ENCODE data around the gene RASL10B.

RASL10B gene

DNA sequence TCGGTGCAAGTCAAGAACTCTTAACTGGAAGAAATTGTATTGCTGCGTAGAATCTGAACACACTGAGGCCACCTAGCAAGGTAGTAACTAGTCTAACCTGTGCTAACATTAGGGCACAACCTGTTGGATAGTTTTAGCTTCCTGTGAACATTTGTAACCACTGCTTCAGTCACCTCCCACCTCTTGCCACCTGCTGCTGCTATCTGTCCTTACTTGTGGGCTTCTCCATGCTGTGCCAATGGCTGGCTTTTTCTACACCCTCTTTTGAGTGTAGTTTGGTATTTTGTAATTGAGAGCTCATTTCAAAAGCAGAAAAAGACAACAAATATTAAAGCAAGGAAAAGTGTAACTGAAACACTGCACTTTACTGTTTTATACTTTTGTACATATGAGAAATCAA, 7.7 kb upstream of the RASL10B start:
- no peak for DNase-seq

DNA sequence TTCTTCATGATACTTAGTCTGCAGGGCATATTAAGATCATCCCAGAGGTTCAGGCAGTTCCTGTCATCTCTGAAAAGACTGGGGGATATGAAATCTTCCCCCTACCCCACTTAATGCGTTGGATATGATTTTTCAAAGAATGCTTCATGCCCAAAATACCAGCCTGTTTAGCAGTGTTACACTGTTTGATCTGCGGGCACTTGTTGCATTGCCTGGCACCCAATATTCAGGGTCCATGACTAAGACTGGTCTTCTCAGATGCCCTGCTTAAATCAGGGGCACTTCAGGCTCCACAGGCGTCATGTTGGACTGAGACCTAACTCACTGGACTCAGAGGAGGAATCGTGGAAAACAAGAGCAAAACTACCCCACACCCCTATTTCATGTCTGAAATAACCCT, 6.4 kb upstream of the RASL10B start:
- no peak for DNase-seq

DNA sequence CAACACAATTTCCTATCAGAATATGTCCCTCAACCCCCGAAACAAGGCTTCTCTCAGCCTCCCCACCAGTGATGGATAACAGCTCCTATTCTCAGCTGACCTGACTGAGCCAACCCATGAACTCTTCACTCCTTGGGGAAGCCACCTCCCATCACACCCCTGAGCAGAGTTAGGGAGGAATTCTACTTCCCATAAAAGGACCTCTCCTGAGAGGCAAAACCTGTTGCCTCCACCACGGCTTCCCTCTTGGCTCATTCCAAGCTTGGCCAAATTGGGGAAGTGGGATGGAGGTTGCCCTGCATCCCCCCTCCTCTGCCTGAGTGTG, 5.7 kb upstream of the RASL10B start:
- DNase-seq, result no peak

DNA sequence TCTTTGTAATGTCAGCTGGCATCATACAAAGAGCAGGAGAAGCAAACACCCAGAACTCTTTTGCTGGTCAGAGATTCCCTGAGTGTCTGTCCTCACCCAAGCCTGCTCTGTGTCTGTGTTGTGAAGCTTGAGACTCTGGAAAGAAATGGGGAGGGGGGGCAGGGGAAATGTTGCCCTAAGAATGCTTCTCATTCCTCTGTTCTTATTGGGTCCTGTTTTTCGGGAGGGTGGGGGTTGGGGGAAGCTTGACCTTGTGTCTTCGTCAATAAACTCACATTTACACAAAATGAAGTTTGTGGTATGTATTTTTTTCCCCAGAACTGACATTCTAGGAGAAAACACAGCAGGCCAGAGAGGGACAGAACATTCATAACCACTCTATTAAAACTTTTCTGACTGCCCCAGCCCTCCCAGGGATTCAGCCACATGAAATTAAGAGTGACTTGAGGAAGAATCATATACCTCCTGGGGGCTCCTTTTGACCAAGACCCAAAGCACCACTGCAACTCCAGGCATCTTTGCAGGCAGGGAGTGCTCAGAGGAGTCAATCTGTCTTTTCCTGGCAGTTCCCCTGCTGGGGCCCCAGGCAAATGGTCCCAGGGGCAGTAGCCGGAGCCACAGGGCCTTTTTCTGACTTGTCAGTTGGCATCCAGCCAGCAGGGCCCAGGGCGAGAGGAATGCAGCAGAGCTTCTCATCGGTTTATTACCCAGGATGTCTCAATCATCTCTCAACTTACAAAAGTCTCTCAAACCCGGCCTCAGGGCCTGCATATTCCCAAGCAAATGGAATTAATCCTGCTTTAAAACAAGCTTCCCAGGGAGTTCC, 5.1 kb upstream of the RASL10B start:
- no peak for DNase-seq

DNA sequence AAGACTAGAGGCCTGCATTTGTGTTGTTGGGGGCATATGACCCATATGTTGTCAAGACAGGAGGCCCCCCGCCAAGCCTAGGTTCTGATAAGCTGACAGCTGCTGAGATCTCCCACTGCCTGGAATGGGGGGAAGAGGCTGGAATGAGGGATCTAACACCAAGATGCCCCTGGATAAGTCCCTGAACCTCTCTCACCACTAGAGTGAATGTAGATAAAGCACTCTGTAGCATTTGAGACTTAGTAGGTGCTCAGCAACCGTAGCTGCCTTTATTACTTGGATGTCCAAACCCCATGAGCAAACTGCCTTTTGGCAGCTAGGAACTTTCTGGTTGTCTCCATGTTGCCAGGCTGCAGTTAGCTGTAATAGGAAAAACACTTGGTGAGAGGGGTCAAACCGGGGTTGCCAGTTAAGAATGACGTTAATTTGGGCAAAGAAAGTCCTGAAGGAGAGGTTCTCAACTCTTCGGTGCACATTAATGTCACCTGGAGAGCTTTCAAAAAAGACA, 4.4 kb upstream of the RASL10B start:
- no peak for DNase-seq

DNA sequence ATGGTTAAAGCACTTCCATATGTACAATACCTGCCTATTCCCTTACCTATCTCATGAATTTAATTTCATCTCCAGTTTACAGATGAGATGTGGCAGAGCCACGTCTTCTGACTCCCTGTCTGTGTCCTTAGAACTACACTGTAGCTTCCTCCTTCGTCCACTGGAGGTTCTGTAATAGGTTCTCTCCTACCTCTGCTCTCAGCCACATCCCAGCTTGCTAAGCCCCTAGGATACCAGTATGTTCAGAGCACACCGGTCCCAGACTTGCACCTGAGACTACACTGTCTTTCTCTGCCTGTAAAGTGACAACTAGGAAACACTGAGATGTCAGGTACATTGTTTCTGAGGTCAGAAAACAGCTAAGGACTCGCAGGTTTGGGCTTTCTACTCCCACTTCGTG, 3.8 kb upstream of the RASL10B start:
- no peak for DNase-seq

DNA sequence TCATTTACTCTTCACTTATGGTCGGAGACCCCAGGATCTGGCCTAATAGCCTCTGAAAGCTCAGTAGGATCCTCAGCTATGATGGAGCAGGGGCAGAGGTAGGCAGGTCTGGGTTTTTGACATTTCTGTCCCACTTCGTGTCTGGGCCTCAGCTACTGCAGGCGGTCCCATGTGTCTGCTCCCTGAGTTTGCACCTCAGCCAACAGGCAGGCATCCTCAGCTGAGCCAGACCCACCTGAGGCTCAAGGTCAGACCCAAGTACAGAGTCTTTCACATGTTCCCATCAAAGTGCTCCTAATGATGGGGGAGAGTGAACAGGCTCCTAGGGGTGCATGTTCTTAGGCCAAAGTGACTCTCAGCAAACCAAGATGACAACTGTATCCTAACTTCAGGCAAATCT, 2.9 kb upstream of the RASL10B start:
- no peak for DNase-seq

DNA sequence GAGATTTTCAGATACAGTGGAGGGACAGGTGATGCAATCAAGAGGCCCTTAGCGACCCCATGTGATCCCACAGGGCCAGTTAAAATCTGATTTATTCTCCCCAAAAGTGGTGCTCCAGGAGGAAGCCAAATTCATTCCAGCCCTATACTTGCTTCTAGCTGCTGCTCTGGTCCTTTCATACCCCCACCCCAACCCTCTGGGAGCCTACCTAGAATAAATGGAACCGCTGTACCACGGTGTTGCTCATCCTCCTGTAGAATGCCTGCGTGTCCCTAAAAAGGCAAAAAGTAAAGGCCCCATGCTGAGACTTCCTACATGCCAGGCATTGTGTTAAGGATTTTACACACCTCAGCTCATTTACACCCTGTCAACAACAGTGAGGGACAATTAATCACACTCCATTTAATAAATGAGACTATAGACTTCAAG, 2.0 kb upstream of the RASL10B start:
- DNase-seq, result no peak

DNA sequence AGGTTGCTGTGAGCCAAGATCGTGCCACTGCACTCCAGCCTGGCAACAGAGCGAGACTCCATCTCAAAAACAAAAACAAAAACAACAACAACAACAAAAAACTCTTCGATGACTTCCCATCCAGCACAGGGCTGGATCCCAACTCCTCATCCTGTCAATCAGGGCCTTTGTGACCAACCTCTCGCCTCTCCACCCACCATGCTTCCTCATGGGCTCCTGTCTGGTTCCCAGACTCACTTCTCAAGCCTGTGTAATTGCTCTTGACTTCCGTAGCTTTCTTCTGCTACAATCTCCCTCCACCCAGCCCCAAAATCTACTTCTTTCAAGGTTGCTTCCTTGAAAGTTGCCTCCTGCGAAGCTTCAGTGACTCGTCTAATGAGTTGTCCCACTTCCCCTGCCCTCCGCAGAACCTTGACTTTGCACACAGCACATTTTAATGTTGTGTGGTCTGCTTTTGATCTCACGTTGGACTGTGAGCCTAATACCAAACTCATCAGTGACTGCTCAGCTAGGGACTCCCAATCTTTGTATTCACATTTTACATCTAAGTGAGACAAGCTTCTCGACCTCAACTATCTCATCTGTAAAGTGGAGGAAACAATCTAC, 936 bp upstream of the RASL10B start:
- DNase-seq, result no peak

DNA sequence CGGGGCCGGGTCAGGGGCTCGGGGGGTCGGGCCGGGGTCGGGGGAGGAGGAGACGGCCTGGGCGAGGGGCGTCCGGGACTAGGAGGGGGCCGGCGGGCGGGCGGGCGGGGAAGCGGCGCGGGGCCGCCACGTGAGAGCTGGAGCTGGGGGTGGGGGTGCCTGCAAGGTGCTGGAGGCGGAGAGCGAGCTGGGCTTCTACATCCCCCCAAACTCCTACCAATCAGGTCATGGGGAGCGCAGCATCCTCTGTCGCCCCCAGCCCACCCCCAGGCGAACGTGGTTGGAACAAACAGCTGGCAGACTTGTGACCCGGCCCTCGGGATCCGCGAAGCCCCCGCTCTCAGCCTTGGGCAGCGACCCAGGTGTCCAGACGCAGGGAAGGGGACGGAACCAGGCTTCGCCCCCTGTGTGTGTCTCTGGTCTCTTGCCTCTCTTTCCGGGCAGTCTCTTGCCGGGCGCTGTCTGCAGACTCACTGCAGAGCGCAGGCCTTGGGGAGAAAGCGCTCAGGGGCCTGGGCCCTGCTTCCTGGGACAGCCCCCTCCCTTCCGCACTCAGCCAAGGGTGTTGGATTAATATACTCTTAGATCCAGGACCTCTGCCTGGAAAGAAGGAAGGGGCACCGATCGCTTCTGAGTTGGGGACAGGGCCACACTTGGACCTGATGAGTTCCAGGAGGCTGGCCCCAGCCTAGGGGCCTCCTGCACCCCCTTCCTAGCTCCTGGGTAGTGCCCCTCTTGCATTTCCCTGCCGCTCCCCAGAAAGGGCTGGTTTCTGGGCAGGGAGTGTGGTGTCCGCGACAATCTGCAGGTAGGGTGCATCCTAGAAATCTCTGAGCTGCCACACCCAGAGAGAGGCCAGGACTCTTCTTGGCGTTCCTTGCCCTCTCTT, 722 bp downstream of the RASL10B start:
- DNase-seq, result no peak

DNA sequence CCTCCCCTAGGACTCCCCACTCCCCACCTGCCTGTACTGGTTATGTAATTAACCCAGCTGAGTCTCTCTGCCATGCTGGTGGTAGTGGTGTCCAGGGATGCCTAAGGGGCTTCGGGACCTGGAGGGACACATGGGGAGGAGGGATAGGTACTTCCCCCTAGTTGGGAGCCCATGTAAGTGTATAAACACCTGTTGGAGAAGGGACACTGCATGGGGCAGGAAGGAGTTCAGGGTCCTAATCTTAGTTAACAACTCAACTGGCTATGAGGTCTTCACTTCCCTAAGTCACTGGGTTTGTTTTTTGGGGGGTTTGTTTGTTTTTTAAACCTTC, 1.3 kb downstream of the RASL10B start:
- no peak for DNase-seq

DNA sequence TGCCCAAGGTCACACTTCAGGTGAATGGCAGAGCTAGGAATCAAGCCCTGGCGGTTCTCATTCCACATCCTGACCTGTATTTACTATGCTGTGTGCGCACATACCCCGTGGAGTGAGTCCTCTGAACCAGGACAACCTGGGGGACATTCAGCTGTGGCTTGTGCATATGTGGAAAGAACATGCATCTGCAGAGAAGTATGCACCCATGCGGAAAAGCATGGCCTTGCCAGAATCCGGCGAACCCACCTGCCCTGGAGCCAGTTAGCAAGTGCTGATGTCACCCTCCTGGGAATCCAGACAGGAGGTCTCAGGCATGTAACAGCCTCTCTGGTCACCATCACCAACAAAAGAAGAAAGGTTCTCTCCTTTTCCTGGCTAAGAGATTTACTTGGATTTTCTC, 1.9 kb downstream of the RASL10B start:
- no peak for DNase-seq

DNA sequence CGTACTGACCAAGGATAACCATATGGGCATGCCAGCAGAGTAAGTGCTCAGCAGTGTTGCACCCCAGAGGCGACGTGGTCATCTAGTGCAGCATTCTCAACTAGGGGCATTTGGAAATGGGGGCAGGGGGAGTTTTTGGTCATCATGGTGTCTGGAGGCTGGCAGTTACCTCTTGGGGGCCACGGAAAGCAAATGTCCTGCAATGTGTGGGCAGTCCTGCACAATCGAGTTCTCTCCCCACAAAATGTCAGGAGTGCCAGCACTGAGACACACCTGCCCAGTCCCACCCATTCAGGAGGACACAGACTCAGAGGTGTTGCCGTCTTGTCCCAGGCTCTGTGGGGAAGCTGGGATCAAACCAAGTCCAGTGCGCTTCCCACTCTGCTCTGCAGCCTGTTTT, 3.0 kb downstream of the RASL10B start:
- DNase-seq, result no peak

DNA sequence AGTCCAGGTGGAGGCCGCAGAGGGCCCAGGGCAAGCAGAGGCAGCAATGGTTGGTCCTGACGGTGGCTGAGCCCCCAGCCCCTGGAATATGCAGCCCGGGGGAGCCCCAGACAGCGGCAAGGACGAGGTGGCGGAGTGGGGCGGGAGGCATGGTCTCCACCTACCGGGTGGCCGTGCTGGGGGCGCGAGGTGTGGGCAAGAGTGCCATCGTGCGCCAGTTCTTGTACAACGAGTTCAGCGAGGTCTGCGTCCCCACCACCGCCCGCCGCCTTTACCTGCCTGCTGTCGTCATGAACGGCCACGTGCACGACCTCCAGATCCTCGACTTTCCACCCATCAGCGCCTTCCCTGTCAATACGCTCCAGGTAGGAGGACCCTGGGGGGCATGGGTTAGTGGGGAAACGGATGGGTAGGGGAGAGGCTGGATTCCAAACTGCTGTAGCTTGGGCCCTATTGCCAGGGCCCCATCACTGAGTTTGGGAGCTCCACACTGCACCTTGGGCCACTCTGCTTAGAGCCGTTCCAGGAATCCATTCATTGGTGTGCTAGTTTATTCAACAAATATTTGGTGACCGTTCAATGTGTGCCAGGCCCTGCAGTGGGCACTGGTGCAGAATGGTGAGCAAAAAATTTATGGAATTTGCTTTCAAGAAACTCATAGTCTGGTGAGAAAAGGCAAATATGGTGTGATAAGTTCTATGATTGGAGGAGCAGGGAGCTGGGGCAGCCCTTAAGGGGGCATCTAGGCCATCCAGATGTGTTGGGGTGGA, 3.8 kb downstream of the RASL10B start:
- DNase-seq, result no peak

DNA sequence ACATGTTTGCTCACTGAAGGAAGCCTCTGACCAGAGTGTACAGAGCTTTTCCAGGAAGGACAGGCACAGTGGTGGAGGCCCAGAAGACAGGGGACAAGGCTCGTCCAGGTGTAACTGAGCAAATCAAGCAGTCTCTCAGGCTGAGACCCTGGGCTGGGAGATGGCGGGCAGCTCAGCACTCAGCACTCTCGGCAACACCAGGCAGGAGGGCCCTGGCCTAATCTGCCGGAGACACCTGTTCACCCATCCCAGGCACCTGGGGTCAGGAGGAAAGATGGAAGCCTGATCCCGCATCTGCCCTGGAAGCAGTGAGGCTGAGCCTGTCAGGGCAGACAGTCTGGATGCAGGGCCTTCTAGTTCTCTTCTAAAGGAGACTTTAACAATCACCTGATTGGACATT, 4.8 kb downstream of the RASL10B start:
- DNase-seq, result no peak

DNA sequence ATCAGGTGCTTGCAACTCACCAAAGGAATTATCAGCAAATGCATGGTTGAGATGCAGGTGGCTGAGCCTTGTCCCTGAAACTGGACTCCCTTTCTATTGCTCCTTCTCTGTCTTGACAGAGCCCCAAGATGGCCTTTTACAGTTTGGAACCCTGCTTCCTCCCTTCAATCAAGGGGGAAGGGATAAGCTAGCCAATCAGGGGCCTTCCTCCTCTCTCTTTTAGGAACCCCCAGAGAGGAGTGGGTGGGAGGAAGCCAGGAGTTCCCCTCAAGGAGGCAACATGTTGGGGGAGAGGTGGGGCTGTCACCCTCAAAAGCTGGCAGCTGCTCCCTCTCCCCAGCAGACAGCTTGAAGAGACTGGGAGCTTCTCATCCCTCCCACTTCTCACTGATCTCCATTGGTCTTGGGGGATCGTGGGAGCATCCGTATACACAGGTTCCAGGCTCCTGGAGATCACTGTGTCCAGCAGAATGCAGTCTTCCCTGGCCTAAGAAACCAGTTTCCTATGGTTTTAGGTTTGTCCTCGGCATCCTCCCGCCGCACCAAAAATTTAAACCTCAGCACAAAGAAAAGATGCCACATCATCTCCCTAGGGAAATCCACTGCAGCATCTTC, 7.2 kb downstream of the RASL10B start:
- no peak for DNase-seq

DNA sequence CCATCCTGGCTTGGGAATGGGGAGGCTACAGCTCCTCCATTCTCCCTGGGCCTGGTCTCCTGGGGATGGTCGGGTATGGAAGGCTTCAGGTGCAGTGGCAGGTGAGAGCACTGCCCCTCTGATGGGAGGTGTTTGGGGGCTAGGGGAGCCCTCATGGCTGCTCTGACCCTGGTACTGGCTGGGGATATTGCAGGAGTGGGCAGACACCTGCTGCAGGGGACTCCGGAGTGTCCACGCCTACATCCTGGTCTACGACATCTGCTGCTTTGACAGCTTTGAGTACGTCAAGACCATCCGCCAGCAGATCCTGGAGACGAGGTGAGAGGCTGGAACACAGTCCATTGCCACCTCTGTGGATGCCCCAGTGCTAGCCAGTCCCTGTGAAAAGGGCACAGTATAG, 8.8 kb downstream of the RASL10B start:
- no peak for DNase-seq

DNA sequence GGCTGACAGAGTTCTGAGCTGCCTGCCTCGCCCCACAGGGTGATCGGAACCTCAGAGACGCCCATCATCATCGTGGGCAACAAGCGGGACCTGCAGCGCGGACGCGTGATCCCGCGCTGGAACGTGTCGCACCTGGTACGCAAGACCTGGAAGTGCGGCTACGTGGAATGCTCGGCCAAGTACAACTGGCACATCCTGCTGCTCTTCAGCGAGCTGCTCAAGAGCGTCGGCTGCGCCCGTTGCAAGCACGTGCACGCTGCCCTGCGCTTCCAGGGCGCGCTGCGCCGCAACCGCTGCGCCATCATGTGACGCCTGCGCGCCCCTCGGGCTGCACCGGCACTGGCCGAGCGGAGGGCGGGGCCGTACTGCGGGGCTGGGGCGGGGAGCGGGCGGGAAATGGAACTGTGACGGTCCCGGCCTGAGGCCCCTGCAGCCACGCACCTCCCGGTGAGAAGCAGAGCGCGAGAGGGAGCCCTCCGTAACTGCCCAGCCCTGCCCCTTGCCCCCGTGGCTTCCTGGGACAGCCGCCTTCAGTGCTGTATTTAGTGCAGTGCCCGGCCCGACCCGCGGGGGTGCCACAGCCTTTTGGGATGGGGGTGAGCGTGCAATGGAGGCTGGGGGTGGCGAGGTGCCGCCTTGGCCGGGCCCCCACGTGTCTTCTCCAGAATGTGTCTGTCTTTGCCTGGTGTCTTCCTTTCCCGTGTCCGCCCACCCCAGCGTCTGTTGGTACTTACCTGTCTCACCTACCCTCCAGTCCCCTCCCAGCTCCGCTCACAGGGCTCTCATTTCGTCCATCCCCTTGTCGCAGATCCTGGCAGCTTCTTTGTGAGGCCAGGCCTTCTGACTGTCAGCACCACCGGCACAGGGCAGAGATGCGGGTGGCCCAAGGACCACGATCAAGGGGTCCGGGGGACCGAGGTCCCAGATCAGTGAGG, 9.8 kb downstream of the RASL10B start:
- peak in 1 of 2 experiments; percentile 22 for DNase-seq

DNA sequence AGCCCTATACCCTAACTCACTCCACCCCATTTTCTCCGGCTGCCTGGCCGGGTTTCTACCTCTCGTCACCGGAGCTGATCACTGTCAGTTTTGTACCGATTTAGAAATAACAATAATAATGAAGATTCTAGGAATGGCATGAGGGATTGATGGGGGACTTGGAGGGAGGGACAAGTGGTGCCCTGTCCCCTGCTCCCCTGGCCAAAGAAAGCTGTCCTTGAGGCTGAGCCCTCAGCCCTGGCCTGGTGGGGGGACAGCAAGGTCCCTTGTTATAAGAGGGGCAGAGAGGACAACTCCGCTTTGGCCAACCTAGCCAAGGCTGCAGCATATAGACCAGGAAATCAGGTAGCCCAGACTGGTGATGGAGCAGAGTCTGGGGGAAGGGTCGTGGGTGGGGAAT, 11.1 kb downstream of the RASL10B start:
- DNase-seq, result no peak

DNA sequence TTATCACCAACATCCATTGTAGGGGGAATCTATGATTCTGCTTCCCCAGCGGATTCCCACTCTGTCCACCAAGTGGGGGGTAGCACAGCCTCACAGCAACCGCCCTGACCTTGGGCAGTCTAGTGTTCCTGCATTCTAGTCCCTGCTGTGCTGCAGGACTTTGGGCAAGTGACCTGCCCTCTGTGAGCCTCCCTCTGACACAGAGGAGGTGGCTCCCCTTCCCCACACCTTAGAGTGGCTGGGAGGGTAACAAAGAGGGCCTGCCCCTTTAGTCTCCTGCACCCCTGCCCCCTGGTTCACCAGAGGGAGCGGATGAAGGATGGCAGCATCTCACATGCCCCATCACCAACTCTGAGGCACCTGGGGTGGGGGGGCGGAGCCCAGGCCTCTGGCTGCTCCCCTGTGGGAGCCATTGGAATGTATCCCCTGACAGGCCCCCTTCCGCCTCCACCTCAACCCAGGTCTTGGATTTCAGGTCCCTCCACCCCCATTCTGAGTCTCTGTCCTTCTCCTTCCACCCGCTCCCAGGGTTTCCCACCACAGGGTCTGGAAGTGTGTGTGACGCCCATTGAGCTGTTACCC, 11.5 kb downstream of the RASL10B start:
- DNase-seq, result no peak
